ENCODE measurements around the gene LYPD6B.

DNA sequence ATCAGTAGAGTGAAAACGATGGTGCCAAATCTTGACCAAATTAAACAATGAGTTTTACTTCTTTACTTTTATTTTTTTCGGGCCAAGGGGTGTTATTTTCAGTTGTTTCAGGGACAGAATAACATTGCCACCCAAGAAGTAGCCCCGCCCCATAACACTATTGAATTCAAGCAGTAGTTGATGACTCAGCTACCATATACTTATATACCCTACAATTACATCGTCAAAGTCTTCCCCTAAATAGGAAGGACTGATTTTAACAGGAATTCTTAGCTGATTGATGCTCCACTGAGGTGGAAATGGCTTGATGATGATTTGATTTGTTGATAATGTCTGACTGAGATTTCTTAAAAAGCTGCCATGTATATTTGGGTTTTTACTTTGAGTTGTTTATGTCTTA lies 24.7 kb downstream of the LYPD6B start:
- TF ChIP-seq ATF3 (IDR thresholded peaks at IDR 0.05; ENCODE audit: borderline replicate concordance, extremely low read depth, low read depth, low read length): no peak
- no peak for TF ChIP-seq CTCF (IDR thresholded peaks at IDR 0.05 in 2 of 3, conservative IDR thresholded peaks at IDR 0.05 in 1 of 3; ENCODE audit: control insufficient read depth in 2 of 3, extremely low read depth in 1 of 3, insufficient read depth in 1 of 3, low read depth in 3 of 3, low read length in 3 of 3)
- no peak for TF ChIP-seq SIN3A (IDR thresholded peaks at IDR 0.05; ENCODE audit: low read depth, low read length)
